Breast epithelium (tissue), 3 donors: ENCODE measurements around the gene FAF1.

Experiments used
- POLR2A ChIP-seq: fragments of 450-650 bp; IDR thresholded peaks from one replicate; pipeline ENCODE4 v1.6.1; 2016; ENCODE audit warnings: antibody characterized with exemption, mild to moderate bottlenecking, moderate library complexity
- POLR2AphosphoS5 ChIP-seq, 3 donors: sonication (generic); formaldehyde crosslinking; IDR thresholded peaks; one replicate each; pipeline ENCODE4 v1.6.1; 2017; ENCODE audit warnings: antibody characterized with exemption in 3 of 3
- TF ChIP-seq, protein P1 (sequence below), 3 donors: fragments of 450-650 bp; IDR thresholded peaks; one replicate each; pipeline ENCODE4 v1.5.1; 2016 to 2017; ENCODE audit warnings: antibody characterized with exemption in 3 of 3, mild to moderate bottlenecking in 3 of 3, moderate library complexity in 3 of 3

- TF ChIP-seq, protein P1, sequence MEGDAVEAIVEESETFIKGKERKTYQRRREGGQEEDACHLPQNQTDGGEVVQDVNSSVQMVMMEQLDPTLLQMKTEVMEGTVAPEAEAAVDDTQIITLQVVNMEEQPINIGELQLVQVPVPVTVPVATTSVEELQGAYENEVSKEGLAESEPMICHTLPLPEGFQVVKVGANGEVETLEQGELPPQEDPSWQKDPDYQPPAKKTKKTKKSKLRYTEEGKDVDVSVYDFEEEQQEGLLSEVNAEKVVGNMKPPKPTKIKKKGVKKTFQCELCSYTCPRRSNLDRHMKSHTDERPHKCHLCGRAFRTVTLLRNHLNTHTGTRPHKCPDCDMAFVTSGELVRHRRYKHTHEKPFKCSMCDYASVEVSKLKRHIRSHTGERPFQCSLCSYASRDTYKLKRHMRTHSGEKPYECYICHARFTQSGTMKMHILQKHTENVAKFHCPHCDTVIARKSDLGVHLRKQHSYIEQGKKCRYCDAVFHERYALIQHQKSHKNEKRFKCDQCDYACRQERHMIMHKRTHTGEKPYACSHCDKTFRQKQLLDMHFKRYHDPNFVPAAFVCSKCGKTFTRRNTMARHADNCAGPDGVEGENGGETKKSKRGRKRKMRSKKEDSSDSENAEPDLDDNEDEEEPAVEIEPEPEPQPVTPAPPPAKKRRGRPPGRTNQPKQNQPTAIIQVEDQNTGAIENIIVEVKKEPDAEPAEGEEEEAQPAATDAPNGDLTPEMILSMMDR (IDR thresholded peaks at IDR 0.05): no peak
- TF ChIP-seq POLR2A (no peak), POLR2AphosphoS5 (IDR thresholded peaks at IDR 0.05) (no peak)
These were observed 61.3 kb downstream of the FAF1 start for GRCh38 chr1:50898773-50899172.
